Parathyroid adenoma (tissue), 2 donors: ENCODE data around the gene CNBP.

Source experiments
- H2AFZ ChIP-seq: fragments of 300-600 bp; sonication (generic); one replicate; pipeline ENCODE4 v1.7.0; 2017; ENCODE audit warnings: antibody characterized with exemption, mild to moderate bottlenecking
- H3K27ac ChIP-seq: fragments of 300-600 bp; sonication (generic); one replicate; pipeline ENCODE4 v1.7.0; 2017
- H3K27me3 ChIP-seq: fragments of 300-600 bp; sonication (generic); one replicate; pipeline ENCODE4 v1.7.0; 2017; ENCODE audit warnings: low read length; ENCODE audit not compliant: control insufficient read depth, insufficient read depth
- H3K36me3 ChIP-seq: fragments of 300-600 bp; sonication (generic); one replicate; pipeline ENCODE4 v1.7.0; 2017; ENCODE audit warnings: low read length; ENCODE audit not compliant: control insufficient read depth, insufficient read depth
- H3K4me1 ChIP-seq: fragments of 300-600 bp; sonication (generic); one replicate; pipeline ENCODE4 v1.7.0; 2017; ENCODE audit warnings: control low read depth
- H3K4me2 ChIP-seq: fragments of 300-600 bp; sonication (generic); one replicate; pipeline ENCODE4 v1.7.0; 2017; ENCODE audit warnings: low read length
- H3K4me3 ChIP-seq: fragments of 300-600 bp; sonication (generic); one replicate; pipeline ENCODE4 v1.7.0; 2017; ENCODE audit warnings: low read depth, low read length
- H3K79me2 ChIP-seq: fragments of 300-600 bp; sonication (generic); one replicate; pipeline ENCODE4 v1.7.0; 2017; ENCODE audit warnings: control low read depth
- H3K9ac ChIP-seq: fragments of 300-600 bp; sonication (generic); one replicate; pipeline ENCODE4 v1.7.0; 2017; ENCODE audit warnings: mild to moderate bottlenecking
- H3K9me3 ChIP-seq: fragments of 300-600 bp; sonication (generic); one replicate; pipeline ENCODE4 v1.7.0; 2017; ENCODE audit warnings: low read length; ENCODE audit not compliant: control insufficient read depth
- CTCF ChIP-seq: fragments of 300-600 bp; sonication (generic); IDR thresholded peaks from one replicate; pipeline ENCODE4 v1.7.0; 2017; ENCODE audit warnings: antibody characterized with exemption, mild to moderate bottlenecking
- donor health status: primary hyperparathyroidism.

CNBP gene

GRCh38 chr3:129132097-129132866 lies 51.4 kb downstream of the CNBP start:
- no peaks in the 10 kb centered on the region for H3K4me1 ChIP-seq
- H3K9ac ChIP-seq, result no peak overlapping the region
- H3K4me3 ChIP-seq, result no peak overlapping the region
- H3K9me3 ChIP-seq, result no peaks in the 10 kb centered on the region
- no peaks in the 10 kb centered on the region for H3K79me2 ChIP-seq
- no peak for TF ChIP-seq CTCF
- no peak overlapping the region for H3K4me2 ChIP-seq
- no peak overlapping the region for H3K27ac ChIP-seq
- H3K36me3 ChIP-seq, result no peaks in the 10 kb centered on the region
- H3K27me3 ChIP-seq, result no peaks in the 10 kb centered on the region
- no peak overlapping the region for H2AFZ ChIP-seq

- Histone ChIP-seq H3K36me3 (no peaks in the 10 kb centered on the region), H3K4me3 (no peak overlapping the region), H3K9me3 (no peaks in the 10 kb centered on the region), H3K27ac (no peak overlapping the region), H3K9ac (no peak overlapping the region), H2AFZ (no peak overlapping the region), H3K79me2 (no peaks in the 10 kb centered on the region), H3K4me2 (no peak overlapping the region), H3K4me1 (no peaks in the 10 kb centered on the region), H3K27me3 (no peaks in the 10 kb centered on the region)
- TF ChIP-seq CTCF, result no peak
Measured at GRCh38 chr3:129131465-129132088, 52.1 kb downstream of the CNBP start.

GRCh38 chr3:129130291-129130813 lies 53.3 kb downstream of the CNBP start:
- Histone ChIP-seq H3K4me3 (no peak overlapping the region), H3K27ac (no peak overlapping the region), H3K9me3 (no peaks in the 10 kb centered on the region), H3K9ac (no peak overlapping the region), H3K4me2 (no peak overlapping the region), H3K27me3 (no peaks in the 10 kb centered on the region), H3K4me1 (no peaks in the 10 kb centered on the region), H2AFZ (no peak overlapping the region), H3K36me3 (no peaks in the 10 kb centered on the region), H3K79me2 (no peaks in the 10 kb centered on the region)
- no peak for TF ChIP-seq CTCF

GRCh38 chr3:129128357-129129155 lies 55.1 kb downstream of the CNBP start:
- Histone ChIP-seq H3K27me3 (no peaks in the 10 kb centered on the region), H3K4me1 (no peaks in the 10 kb centered on the region), H3K79me2 (no peaks in the 10 kb centered on the region), H3K27ac (no peak overlapping the region), H3K4me3 (no peak overlapping the region), H2AFZ (no peak overlapping the region), H3K9ac (no peak overlapping the region), H3K9me3 (no peaks in the 10 kb centered on the region), H3K4me2 (no peak overlapping the region), H3K36me3 (no peaks in the 10 kb centered on the region)
- no peak for TF ChIP-seq CTCF
